NK-92 (cell line): ENCODE results near the gene HDGF.
A peak's percentile ranks its signal among the peaks of the same experiment; 100 is the strongest.

Source experiments
- DNase-seq: peaks from one replicate; lab custom pipeline; 2025; ENCODE audit not compliant: unreplicated experiment; lab: John Stamatoyannopoulos, UW

The HDGF gene

GRCh38 chr1:156746728-156747631 is 4.5 kb downstream of the HDGF start:
- DNase-seq: no peak

DNA sequence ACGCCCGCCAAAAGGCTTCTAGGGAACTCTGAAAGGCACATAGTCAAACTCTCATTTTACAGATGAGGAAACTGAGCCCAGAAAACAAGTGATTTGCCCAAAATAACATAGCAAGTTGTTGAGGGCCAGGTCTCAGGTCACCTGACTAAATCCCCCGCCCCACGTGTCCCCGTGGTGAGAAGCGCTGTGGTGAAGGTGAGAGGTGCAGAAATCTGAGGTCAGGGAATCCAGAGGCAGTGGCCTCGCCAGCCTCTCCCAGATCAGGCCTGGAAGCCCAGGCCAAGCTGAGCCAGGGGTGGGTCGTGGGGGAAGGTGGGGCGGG is 5.1 kb downstream of the HDGF start:
- no peak for DNase-seq

- DNase-seq: no peak
Observed at GRCh38 chr1:156745881-156746280, 5.6 kb downstream of the HDGF start.

GRCh38 chr1:156744786-156745419 is 6.6 kb downstream of the HDGF start:
- DNase-seq: no peak

- DNase-seq: no peak
Observed at GRCh38 chr1:156744344-156744743, 7.1 kb downstream of the HDGF start.

GRCh38 chr1:156743367-156744302 is 7.8 kb downstream of the HDGF start:
- DNase-seq: no peak

DNA sequence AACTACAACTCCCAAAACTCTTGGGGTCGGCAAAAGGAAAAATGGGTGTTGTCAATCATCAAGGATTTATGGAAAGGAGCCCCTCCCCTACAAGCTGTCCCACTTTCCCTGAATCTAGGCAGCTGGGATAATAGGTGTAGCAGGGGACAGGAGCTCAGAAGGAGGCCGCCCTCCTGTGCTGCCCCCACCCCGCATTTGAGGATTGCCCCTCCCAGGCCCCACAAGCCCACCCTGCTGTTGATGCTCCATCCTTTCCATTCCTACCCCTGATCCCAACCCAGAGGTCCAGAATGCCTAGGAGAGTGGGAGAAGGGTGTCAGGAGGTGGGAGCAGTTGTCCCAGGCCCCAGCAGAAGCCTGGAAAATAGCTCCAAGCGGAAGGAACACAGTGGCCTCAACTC is 8.7 kb downstream of the HDGF start:
- DNase-seq: no peak

GRCh38 chr1:156742017-156742416 is 9.5 kb downstream of the HDGF start:
- DNase-seq: no peak

GRCh38 chr1:156741481-156741983 is 9.9 kb downstream of the HDGF start:
- no peak for DNase-seq

GRCh38 chr1:156740741-156741480 is 10.6 kb downstream of the HDGF start, which contains the start of gene MRPL24:
MRPL24 (minus strand) TSS chr1:156741088; CDS start chr1:156738704, 2,384 bp downstream.
- DNase-seq: peak; percentile 94

DNA sequence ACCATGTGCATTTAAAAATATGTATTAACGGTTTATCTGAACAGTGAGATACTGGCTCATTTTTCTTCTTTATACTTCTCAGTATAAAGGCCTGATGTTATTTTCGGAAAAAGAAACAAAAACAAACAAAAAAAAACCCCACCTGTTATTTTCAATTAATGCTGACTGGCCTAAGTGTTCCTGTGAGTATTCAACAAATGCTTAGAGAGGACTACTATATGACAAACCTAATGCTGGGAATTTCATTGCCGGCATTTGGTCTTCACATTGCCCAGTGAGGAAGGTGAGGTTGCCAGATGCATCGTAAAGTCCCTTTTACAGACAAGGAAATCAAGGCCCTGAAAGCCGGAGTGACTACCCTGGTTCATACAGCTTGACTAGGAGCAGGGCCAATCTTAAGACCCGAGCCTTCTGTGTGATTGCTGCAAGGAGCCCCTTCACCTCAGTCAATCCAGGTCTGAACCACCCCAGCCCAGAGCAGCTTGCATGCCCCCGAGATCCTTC is 11.2 kb downstream of the HDGF start:
- no peak for DNase-seq

DNA sequence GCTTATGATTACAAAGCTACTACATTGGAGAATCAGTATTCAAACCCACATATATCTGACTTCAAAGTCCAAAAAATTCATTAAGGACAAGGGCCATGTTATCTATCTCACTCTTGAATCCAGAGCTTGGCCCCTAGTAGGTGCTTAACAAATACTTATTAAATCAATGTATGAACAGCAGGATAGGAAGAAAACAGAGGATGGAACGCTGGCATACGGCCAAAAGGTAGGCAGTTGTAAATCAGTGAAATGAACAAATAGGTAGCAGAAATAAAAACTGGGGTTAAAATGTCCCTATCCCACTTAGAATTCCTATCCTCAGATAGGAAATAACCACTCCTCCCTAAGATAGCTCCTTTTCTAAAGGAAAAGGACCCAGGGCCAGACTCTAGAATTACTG is 12.6 kb downstream of the HDGF start:
- DNase-seq: no peak

DNA sequence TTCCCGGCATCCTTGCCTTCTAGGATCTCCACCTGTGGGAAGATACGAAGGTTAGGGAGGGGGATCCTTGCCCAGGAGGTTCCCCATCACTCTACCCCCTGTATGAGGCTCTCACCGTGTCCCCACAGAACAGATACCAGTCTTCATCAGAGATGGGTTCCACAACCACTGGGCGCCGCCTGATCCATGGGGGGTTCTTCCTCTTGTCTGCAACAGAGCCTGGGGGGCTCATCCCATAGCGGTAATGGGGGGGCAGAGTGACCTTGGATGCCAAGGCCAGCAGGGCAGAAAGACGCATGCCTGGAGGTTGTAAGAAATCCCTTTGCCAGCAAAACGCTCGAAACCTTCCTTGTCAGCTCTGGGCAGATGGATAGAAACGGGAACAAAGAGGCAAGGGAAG is 13.1 kb downstream of the HDGF start:
- DNase-seq: no peak

GRCh38 chr1:156733989-156734584 is 17.4 kb downstream of the HDGF start:
- no peak for DNase-seq

GRCh38 chr1:156728599-156729462 is 22.6 kb downstream of the HDGF start, which contains the start of gene ISG20L2:
ISG20L2 (minus strand) TSS chr1:156728766; CDS start chr1:156727652, 1,114 bp downstream.
- DNase-seq: peak; percentile 87

- no peak for DNase-seq
Observed at GRCh38 chr1:156727926-156728598, 23.4 kb downstream of the HDGF start, which contains the start of gene METTL25B. METTL25B (plus strand) TSS chr1:156728469; CDS start chr1:156729105, 636 bp downstream.

- DNase-seq: no peak
Observed at GRCh38 chr1:156727492-156727891, 24.0 kb downstream of the HDGF start.
